ENCODE measurements around the gene RAPGEF1.
"Not testable (repeated sequence)": the region's sequence is repeated elsewhere in the genome, so short reads cannot be mapped to it uniquely, and the experiment has no call there.

RAPGEF1 gene

GRCh38 chr9:131727795-131728545, 11.9 kb downstream of the RAPGEF1 start:
- DNase-seq (ENCODE audit: low spot score): no peak

- no peak for DNase-seq (ENCODE audit: low spot score)
Observed at GRCh38 chr9:131727184-131727759, 12.6 kb downstream of the RAPGEF1 start.

GRCh38 chr9:131724683-131725082, 15.2 kb downstream of the RAPGEF1 start:
- DNase-seq (ENCODE audit: low spot score): no peak

GRCh38 chr9:131723632-131724031, 16.2 kb downstream of the RAPGEF1 start:
- no peak for DNase-seq (ENCODE audit: low spot score)

DNA sequence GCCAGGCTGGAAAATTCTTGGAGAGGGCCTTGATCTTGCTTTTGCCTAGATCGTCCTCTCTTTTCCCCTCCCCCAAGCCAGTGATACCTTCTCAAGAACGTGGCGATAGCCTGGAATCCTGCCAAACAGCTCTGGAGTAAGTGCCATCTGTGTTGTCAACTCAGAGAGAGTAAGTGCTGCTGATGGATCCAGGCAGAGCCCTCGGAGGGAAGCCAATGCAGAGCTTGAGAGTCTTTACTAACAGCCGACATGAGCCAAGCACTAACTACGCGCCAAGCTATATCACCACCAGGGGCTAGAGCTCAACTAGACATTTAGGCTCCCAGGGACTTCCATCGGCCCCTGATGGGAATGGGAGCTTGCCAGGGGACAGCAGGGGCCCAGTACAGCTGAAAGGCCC, 17.6 kb downstream of the RAPGEF1 start:
- no peak for DNase-seq (ENCODE audit: low spot score)

DNA sequence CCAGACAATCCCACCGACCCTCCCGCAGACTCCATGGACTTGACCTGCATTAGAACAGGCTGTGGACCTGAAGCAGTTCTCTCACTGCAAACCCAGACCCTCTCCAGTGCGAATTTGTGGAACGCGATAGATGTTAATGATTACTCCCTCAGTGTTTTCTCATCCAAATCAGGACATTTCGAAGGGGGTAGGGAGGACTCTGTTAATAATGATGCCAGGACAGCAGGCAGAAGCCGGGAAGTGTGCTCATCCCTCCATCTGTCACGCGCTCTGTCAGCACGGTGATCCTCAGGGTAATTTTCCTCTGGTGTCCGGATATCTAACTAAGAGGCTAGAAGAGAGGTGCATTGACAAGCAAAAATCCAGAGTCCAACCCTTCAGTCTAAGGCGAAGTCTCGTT, 18.8 kb downstream of the RAPGEF1 start:
- no peak for DNase-seq (ENCODE audit: low spot score)

DNA sequence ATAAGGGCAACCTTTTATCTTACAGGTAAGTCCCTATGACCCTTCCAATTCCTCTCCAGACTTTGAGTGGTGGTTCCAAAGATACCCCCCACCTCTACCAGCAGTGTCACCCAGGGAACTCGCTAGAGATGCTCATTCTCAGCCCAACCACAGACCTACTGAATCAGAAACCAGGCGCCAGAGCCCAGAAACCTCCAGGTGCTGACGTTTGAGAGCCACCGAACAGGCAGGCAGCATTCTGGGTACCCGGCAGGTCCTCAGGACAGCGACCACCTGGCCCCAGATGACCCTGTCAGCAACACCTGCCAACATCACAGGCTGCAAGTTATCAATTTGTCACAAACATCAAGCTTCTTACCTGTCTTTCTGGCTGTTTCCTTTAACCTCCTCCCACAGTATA, 19.5 kb downstream of the RAPGEF1 start:
- no peak for DNase-seq (ENCODE audit: low spot score)

- no peak for DNase-seq (ENCODE audit: low spot score)
Observed at GRCh38 chr9:131719262-131719908, 20.5 kb downstream of the RAPGEF1 start.

DNA sequence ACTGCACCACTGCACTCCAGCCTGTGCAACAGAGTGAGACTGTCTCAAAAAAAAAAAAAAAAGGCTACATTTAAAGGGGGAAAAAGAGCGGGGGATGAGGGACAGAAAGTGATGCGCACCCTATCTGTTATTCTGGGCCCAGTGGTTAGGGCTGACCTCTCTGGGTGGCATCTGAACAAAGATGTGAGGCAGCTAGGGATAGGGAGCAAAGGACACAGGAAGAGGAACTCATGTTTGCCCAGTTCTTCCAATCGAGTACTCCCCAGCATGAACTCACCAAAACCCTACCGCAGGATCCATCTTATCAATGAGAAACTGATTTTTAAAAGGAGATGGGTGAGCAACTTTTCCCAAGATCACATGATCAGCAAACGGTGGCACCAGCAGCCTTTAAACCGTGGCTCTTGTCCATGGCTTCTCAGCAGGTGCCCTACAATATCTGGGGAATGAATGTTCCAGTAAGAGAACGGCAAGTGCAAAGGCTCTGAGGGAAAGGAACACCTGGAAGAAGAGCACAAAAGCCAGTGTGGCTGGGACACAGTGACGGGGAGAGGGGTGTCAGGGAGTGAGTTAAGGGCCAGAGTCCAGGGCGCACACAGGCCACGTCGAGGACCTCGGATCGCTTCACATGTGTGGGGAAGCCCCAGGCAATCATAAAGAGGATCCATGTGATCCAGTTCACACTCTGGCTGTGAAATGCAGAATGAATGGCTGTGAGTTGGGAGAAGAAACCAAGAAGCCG, 22.0 kb downstream of the RAPGEF1 start:
- no peak for DNase-seq (ENCODE audit: low spot score)

DNA sequence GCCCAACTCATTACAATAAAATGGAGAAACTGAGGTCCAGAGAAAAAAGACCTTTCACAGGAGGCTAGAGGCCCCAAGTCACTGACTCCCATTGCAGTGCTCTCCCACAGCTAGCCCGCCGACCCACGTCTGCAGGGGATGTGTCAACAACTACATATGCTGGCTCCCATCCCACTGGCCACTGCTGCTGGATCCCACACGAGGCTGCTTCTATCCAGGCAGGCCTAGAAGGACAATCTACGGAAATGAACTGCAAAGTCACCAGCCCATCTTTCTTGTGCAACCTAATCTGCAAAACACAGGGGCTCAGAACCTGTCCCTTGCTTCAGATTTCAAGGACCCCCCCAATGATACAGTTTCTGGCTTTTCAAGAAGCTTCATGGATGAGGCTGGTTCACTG, 24.0 kb downstream of the RAPGEF1 start:
- DNase-seq (ENCODE audit: low spot score): no peak

DNA sequence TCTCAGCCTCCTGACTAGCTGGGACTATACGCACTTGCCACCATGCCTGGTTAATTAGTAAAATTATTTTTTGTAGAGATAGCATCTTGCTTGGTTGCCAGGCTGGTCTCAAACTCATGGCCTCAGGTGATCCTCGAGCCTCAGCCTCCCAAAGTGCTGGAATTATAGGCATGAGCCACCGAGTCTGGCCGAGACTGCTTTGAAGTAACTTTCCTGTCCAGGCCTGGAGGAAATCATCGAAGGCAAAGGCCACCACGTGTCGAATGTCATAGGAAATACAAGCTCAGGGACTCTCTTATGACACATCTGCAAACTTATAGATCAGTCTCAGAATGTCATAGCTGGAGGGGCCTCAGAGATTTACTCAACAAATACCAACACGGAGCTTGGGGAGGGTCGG, 25.1 kb downstream of the RAPGEF1 start:
- DNase-seq (ENCODE audit: low spot score): no peak

- no peak for DNase-seq (ENCODE audit: low spot score)
Observed at GRCh38 chr9:131714161-131714646, 25.7 kb downstream of the RAPGEF1 start.

GRCh38 chr9:131713016-131713415, 26.9 kb downstream of the RAPGEF1 start:
- DNase-seq (ENCODE audit: low spot score): no peak

GRCh38 chr9:131712151-131712716, 27.6 kb downstream of the RAPGEF1 start:
- DNase-seq (ENCODE audit: low spot score): no peak

- no peak for DNase-seq (ENCODE audit: low spot score)
Observed at GRCh38 chr9:131709771-131710431, 30.0 kb downstream of the RAPGEF1 start.

DNA sequence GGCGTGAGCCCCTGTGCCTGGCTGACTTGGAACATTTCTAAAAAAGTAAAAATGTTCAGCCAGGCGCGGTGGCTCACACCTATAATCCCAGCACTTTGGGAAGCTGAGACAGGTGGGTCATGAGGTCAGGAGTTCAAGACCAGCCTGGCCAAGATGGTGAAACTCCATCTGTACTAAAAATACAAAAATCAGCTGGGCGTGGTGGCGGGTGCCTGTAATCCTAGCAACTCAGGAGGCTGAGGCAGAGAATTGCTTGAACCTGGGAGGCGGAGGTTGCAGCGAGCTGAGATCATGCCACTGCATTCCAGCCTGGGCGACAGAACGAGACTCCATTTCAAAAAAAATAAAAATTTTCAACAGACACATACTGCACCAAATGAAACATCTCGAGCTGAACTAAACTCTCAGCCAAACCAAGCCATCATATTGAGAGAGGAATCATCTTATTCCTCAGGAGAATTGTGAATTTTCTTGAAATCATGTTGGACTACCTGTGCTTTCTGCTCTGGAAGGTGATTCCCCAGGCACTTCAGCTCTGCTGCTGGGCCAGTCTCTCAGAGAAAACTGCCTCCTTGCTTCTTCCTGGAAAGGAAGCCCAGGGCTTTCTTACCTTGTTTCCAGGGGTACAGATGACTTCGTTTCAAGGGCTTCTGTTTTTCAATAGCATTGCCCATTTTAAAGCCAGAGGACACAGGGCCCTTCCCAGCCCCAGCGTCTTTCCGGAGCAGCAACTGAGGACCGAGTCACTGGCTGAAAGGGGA, 30.7 kb downstream of the RAPGEF1 start:
- not testable (repeated sequence) for DNase-seq (ENCODE audit: low spot score)

DNA sequence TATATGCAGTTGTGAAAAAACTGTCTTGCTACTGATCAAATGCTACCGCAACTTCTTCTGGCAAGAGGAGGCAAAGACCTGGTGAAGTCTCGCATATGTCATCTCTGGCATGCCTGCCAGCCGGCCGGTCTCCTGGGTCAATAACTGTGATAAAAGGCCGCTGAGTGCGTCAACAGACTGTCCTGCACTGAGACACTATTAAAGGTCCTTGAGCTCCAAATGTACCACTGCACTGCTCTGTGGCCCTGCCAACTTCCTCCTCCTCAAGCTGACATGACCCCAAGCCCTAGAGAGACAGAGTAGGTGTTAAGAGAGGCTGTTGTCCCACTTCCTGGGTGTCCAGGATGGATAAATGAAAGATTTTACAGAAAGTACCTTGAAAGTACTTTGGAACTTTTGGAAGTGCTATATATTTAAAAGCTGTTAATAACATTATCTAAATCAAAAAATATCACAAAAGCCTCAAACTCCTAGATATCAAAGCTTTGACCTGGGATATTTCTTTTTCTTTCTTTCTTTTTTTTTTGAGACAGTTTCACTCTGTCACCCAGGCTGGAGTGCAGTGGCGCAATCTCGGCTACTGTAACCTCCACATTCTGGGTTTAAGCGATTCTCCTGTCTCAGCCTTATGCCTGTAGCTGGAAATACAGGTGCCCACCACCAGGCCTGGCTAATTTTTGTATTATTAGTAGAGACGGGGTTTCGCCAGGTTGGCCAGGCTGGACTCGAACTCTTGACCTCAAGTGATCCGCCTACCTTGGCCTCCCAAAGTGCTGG, 31.5 kb downstream of the RAPGEF1 start:
- DNase-seq (ENCODE audit: low spot score): no peak

- no peak for DNase-seq (ENCODE audit: low spot score)
Observed at GRCh38 chr9:131707733-131708157, 32.1 kb downstream of the RAPGEF1 start.

DNA sequence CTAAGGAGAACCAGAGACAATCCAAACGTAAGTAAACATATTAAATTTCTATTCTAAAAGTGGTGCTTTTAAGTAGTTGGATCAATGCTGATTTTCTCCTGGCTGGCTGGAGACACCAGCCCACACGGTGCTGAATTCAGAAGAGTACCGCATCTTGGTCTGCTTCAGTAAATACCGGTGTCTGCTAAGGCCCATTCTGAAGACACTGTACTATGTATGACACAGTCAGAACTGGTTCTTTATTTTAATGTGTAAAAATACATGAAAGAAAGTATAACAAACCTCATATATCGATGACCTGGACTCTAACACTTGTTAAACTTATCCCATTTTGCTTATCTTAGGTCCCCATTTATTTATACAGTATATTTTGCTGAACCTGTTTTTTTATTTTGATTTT, 32.8 kb downstream of the RAPGEF1 start:
- no peak for DNase-seq (ENCODE audit: low spot score)

DNA sequence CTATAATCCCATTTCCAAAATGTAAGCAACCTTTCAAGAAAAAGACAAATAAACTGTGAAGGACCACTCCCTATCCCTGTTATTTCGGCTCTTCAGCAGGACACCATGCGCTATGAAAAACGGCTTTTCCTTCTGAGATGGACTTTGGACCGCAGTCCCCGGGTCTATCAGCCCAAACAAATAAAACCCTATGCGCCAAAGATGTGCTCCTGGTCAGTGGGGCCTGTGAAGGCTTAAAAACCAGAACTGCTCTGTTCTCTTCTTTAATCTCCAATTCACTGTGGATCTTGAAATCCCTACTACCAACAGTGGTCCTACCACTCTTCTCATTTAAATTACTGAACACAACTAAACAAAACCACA, 33.3 kb downstream of the RAPGEF1 start:
- no peak for DNase-seq (ENCODE audit: low spot score)

Data from HuH-7.5 (cell line).